ENCODE results near the gene CMTM7.

CMTM7 gene

DNA sequence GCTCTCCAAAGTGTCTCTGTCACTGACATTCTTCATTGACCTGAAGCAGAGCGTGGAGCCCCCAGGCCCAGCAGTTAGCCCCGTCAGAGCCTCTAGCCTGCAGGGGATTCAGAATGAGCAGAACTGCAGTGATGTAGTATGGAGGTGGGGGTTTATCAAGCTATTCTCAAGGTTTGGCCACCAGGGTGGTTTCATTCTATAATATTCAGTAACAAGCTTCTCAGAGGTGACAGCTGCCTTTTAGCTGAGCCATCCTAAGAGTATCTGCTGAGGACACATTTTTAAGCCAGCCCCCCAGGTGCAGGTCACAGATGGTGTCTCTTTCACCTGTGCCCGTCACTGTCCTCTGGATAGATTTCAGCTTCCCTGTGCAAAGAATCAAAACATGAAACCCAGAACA, 31.9 kb downstream of the CMTM7 start:
- no peak overlapping the region for H2AFZ ChIP-seq
- H3K27me3 ChIP-seq (ENCODE audit: control insufficient read depth, insufficient read depth, low read length), result no peaks in the 10 kb centered on the region
- H3K9me3 ChIP-seq (ENCODE audit: control insufficient read depth, low read length), result no peaks in the 10 kb centered on the region
- TF ChIP-seq, protein P1, sequence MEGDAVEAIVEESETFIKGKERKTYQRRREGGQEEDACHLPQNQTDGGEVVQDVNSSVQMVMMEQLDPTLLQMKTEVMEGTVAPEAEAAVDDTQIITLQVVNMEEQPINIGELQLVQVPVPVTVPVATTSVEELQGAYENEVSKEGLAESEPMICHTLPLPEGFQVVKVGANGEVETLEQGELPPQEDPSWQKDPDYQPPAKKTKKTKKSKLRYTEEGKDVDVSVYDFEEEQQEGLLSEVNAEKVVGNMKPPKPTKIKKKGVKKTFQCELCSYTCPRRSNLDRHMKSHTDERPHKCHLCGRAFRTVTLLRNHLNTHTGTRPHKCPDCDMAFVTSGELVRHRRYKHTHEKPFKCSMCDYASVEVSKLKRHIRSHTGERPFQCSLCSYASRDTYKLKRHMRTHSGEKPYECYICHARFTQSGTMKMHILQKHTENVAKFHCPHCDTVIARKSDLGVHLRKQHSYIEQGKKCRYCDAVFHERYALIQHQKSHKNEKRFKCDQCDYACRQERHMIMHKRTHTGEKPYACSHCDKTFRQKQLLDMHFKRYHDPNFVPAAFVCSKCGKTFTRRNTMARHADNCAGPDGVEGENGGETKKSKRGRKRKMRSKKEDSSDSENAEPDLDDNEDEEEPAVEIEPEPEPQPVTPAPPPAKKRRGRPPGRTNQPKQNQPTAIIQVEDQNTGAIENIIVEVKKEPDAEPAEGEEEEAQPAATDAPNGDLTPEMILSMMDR (IDR thresholded peaks at IDR 0.05), result no peak
- H3K27ac ChIP-seq, result no peak overlapping the region
- no peak overlapping the region for H3K9ac ChIP-seq
- no peak overlapping the region for H3K4me3 ChIP-seq (ENCODE audit: low read depth, low read length)
- H3K79me2 ChIP-seq, result peaks cover 4% of the 10 kb centered on the region
- H3K36me3 ChIP-seq (ENCODE audit: control insufficient read depth, insufficient read depth, low read length), result no peaks in the 10 kb centered on the region
- H3K4me1 ChIP-seq, result peaks cover 21% of the 10 kb centered on the region
- no peak overlapping the region for H3K4me2 ChIP-seq (ENCODE audit: low read length)

DNA sequence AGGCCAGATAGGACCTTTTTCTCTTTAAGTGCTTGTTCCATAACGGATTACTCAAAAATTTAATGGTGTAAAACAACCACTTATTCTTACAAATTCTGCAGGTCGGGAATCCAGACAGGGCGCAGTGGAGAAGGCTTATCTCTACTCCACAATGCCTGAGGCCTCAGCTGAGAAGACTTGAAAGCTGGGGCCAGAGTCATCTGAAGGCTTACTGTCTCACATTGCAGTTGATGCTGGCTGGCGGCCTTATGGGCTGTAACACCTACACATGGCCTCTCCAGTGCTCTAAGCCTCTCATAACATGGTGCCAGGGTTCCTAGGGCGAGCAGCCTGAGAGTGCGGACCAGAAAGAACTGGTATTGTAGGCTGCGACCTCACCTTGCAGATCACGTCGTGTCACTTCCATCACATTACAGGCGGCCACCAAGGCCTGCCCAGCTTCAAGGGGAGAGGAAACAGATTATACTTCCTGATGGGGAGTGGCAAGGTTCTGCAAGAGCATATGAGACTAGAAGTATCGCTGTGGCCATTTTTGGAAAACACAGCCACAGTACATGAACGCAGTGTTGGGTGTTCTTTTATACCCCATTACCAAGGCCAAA, 32.4 kb downstream of the CMTM7 start:
- TF ChIP-seq, protein P1 (IDR thresholded peaks at IDR 0.05), result no peak
- peaks cover 21% of the 10 kb centered on the region for H3K4me1 ChIP-seq
- no peak overlapping the region for H3K4me2 ChIP-seq (ENCODE audit: low read length)
- H3K9ac ChIP-seq, result no peak overlapping the region
- no peak overlapping the region for H3K4me3 ChIP-seq (ENCODE audit: low read depth, low read length)
- no peak overlapping the region for H2AFZ ChIP-seq
- H3K27me3 ChIP-seq (ENCODE audit: control insufficient read depth, insufficient read depth, low read length), result no peaks in the 10 kb centered on the region
- peaks cover 4% of the 10 kb centered on the region for H3K79me2 ChIP-seq
- H3K36me3 ChIP-seq (ENCODE audit: control insufficient read depth, insufficient read depth, low read length), result no peaks in the 10 kb centered on the region
- H3K9me3 ChIP-seq (ENCODE audit: control insufficient read depth, low read length), result no peaks in the 10 kb centered on the region
- H3K27ac ChIP-seq, result no peak overlapping the region

- Histone ChIP-seq H3K4me1 (peaks cover 21% of the 10 kb centered on the region), H3K4me3 (ENCODE audit: low read depth, low read length) (no peak overlapping the region), H3K36me3 (ENCODE audit: control insufficient read depth, insufficient read depth, low read length) (no peaks in the 10 kb centered on the region), H3K27me3 (ENCODE audit: control insufficient read depth, insufficient read depth, low read length) (no peaks in the 10 kb centered on the region), H2AFZ (no peak overlapping the region), H3K9ac (no peak overlapping the region), H3K4me2 (ENCODE audit: low read length) (no peak overlapping the region), H3K9me3 (ENCODE audit: control insufficient read depth, low read length) (no peaks in the 10 kb centered on the region), H3K27ac (no peak overlapping the region), H3K79me2 (peaks cover 4% of the 10 kb centered on the region)
- TF ChIP-seq, protein P1 (IDR thresholded peaks at IDR 0.05), result no peak
Measured at GRCh38 chr3:32424581-32425250, 33.1 kb downstream of the CMTM7 start.

- Histone ChIP-seq H3K27me3 (ENCODE audit: control insufficient read depth, insufficient read depth, low read length) (no peaks in the 10 kb centered on the region), H3K4me2 (ENCODE audit: low read length) (no peak overlapping the region), H3K79me2 (no peaks in the 10 kb centered on the region), H3K9ac (no peak overlapping the region), H3K36me3 (ENCODE audit: control insufficient read depth, insufficient read depth, low read length) (no peaks in the 10 kb centered on the region), H3K4me3 (ENCODE audit: low read depth, low read length) (no peak overlapping the region), H3K27ac (no peak overlapping the region), H3K9me3 (ENCODE audit: control insufficient read depth, low read length) (no peaks in the 10 kb centered on the region), H2AFZ (no peak overlapping the region), H3K4me1 (no peaks in the 10 kb centered on the region)
- TF ChIP-seq, protein P1 (IDR thresholded peaks at IDR 0.05), result no peak
Measured at GRCh38 chr3:32428092-32429068, 36.7 kb downstream of the CMTM7 start.
